Neural cell (in vitro differentiated cells): ENCODE results near the gene TTC22.
A peak's percentile ranks its signal among the peaks of the same experiment; 100 is the strongest.

Experiments used
- EZH2 ChIP-seq: fragments of 200-600, 300-800 bp; shearing (Covaris generic), sonication (generic); IDR thresholded peaks from 2 replicates; pipeline ENCODE4 v1.6.1; 2014; ENCODE audit warnings: antibody characterized with exemption, low read length, borderline replicate concordance, mild to moderate bottlenecking; ENCODE audit not compliant: insufficient read depth, poor library complexity, severe bottlenecking
- POLR2AphosphoS5 ChIP-seq: IDR thresholded peaks from 2 replicates; pipeline ENCODE4 v1.6.1; 2012
- RAD21 ChIP-seq: fragments of 450-650 bp; conservative IDR thresholded peaks from 2 replicates; pipeline ENCODE4 v1.6.1; 2014; ENCODE audit warnings: antibody characterized with exemption, mild to moderate bottlenecking, moderate library complexity
- SMC3 ChIP-seq: fragments of 450-650 bp; conservative IDR thresholded peaks from 2 replicates; pipeline ENCODE4 v1.6.1; 2014; ENCODE audit warnings: antibody characterized with exemption, mild to moderate bottlenecking, moderate library complexity; ENCODE audit not compliant: poor library complexity
- TF ChIP-seq, protein P1 (sequence below): IDR thresholded peaks from 2 replicates; pipeline ENCODE4 v1.6.1; 2012; ENCODE audit warnings: borderline replicate concordance

DNA sequence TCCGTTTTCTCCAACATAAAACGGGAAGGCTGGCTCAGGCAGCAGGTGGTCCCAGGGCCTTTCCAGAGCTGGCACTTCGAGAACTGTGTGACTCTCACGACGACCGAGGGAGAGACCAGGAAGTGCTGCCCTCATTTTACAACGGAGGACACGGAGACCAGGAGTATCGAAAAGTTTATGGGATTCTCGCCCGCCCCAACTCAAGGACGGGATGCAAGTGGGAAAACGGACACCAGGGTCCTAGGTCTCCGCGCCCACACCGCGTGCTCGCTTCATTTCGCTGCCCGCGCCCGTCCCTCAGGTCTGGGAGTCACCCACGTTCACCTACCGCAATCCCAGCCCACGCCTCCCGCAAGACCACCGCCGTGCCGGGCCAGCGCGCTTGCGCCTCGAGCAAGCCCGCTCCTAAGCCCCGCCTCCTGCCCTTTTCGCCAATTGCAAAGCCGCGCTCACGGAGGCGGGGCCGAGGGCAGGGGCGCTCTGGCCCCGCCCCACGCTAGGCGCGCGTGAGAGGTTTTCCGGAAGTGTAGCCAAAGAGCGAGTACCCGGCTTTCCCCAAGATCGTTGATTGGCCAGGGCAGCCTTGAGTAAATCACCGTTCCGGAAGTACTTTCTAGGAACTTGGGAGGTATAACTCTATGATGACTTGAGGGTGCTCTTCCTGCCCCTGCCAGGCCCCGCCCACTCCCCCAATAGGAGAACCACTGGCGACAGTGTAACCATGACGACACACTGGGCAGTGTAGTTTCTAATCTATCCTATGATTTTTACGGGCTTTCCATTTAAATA, 36.8 kb downstream of the TTC22 start, which contains the start of gene PARS2:
- TF ChIP-seq EZH2 (no peak), POLR2AphosphoS5 (peak; percentile 85), SMC3 (peak; percentile 54), RAD21 (peak; percentile 45)
- TF ChIP-seq, protein P1, sequence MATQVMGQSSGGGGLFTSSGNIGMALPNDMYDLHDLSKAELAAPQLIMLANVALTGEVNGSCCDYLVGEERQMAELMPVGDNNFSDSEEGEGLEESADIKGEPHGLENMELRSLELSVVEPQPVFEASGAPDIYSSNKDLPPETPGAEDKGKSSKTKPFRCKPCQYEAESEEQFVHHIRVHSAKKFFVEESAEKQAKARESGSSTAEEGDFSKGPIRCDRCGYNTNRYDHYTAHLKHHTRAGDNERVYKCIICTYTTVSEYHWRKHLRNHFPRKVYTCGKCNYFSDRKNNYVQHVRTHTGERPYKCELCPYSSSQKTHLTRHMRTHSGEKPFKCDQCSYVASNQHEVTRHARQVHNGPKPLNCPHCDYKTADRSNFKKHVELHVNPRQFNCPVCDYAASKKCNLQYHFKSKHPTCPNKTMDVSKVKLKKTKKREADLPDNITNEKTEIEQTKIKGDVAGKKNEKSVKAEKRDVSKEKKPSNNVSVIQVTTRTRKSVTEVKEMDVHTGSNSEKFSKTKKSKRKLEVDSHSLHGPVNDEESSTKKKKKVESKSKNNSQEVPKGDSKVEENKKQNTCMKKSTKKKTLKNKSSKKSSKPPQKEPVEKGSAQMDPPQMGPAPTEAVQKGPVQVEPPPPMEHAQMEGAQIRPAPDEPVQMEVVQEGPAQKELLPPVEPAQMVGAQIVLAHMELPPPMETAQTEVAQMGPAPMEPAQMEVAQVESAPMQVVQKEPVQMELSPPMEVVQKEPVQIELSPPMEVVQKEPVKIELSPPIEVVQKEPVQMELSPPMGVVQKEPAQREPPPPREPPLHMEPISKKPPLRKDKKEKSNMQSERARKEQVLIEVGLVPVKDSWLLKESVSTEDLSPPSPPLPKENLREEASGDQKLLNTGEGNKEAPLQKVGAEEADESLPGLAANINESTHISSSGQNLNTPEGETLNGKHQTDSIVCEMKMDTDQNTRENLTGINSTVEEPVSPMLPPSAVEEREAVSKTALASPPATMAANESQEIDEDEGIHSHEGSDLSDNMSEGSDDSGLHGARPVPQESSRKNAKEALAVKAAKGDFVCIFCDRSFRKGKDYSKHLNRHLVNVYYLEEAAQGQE: no peak
